GM19328 (cell line): ENCODE measurements around the gene LYSMD4.
A peak's percentile ranks its signal among the peaks of the same experiment; 100 is the strongest.

ENCODE experiments used
- ATAC-seq: cut with Tn5 transposase; IDR thresholded peaks from one replicate; pipeline ENCODE4 v1.9.1; 2021; ENCODE audit warnings: mild to moderate bottlenecking, moderate library complexity; ENCODE audit not compliant: unreplicated experiment

Gene LYSMD4

GRCh38 chr15:99732124-99732750 is 1.0 kb downstream of the LYSMD4 start:
- no peak for ATAC-seq

- ATAC-seq, result no peak
Observed at GRCh38 chr15:99731336-99732123, 1.7 kb downstream of the LYSMD4 start.

GRCh38 chr15:99729920-99730319 is 3.3 kb downstream of the LYSMD4 start:
- ATAC-seq, result no peak

- ATAC-seq, result no peak
Observed at GRCh38 chr15:99729327-99729726, 3.9 kb downstream of the LYSMD4 start.

GRCh38 chr15:99728916-99729315 is 4.3 kb downstream of the LYSMD4 start:
- no peak for ATAC-seq

GRCh38 chr15:99727733-99728132 is 5.5 kb downstream of the LYSMD4 start:
- no peak for ATAC-seq

- no peak for ATAC-seq
Observed at GRCh38 chr15:99727330-99727729, 5.9 kb downstream of the LYSMD4 start.

- no peak for ATAC-seq
Observed at GRCh38 chr15:99726333-99726732, 6.9 kb downstream of the LYSMD4 start.

GRCh38 chr15:99722406-99722805 is 10.8 kb downstream of the LYSMD4 start:
- ATAC-seq, result no peak

GRCh38 chr15:99721896-99722295 is 11.3 kb downstream of the LYSMD4 start:
- ATAC-seq, result no peak

GRCh38 chr15:99721104-99721778 is 12.0 kb downstream of the LYSMD4 start:
- ATAC-seq, result no peak

GRCh38 chr15:99720533-99720932 is 12.7 kb downstream of the LYSMD4 start:
- ATAC-seq, result no peak

- peak; percentile 75 for ATAC-seq
Observed at GRCh38 chr15:99719096-99719541, 14.1 kb downstream of the LYSMD4 start.

- ATAC-seq, result no peak
Observed at GRCh38 chr15:99718421-99718820, 14.8 kb downstream of the LYSMD4 start.

- ATAC-seq, result no peak
Observed at GRCh38 chr15:99717161-99718009, 15.9 kb downstream of the LYSMD4 start.

GRCh38 chr15:99716540-99717095 is 16.6 kb downstream of the LYSMD4 start:
- no peak for ATAC-seq

GRCh38 chr15:99712415-99712814 is 20.8 kb downstream of the LYSMD4 start:
- no peak for ATAC-seq

- no peak for ATAC-seq
Observed at GRCh38 chr15:99711625-99712024, 21.6 kb downstream of the LYSMD4 start.

- ATAC-seq, result no peak
Observed at GRCh38 chr15:99709243-99709986, 23.8 kb downstream of the LYSMD4 start.

- no peak for ATAC-seq
Observed at GRCh38 chr15:99708563-99708962, 24.7 kb downstream of the LYSMD4 start.
